ENCODE data around the gene YBEY. TPM values are rescaled to one million over a fixed set of nuclear protein-coding genes. Genes with fewer than 3 reads are reported as not detected.

Gene YBEY
- total and polyA plus RNA-seq, 2 donors (not counting 3 experiments of a cell fraction or from before 2014, with no cell fraction given) = 6.1 to 15.3 TPM

- CTCF ChIA-PET = interaction anchor here (1.1 kb wide), 1 partner anchor 204 kb away, joined by 3 read pairs; no protein-coding TSS in a partner anchor
- H3K9ac ChIP-seq (replicated peaks; ENCODE audit: extremely low read depth, insufficient read depth, low read length) = no peak overlapping the region
- no TSS peak for BruUV-seq (replicated peaks)
- H2AFZ ChIP-seq (ENCODE audit: low read depth, low read length) = no peak overlapping the region
- H3K9me3 ChIP-seq (replicated peaks; ENCODE audit: control insufficient read depth, insufficient read depth, low read length) = no peaks in the 10 kb centered on the region
- H3K36me3 ChIP-seq (ENCODE audit: control insufficient read depth in 2 of 2, extremely low read depth in 1 of 2, insufficient read depth in 2 of 2, low read length in 2 of 2) = peaks cover 9 to 32% of the 10 kb centered on the region in 2 experiments
- no peaks in the 10 kb centered on the region for H4K20me1 ChIP-seq (replicated peaks; ENCODE audit: control insufficient read depth, extremely low read depth, insufficient read depth, low read length)
- H3K4me1 ChIP-seq (ENCODE audit: control insufficient read depth, extremely low read depth, insufficient read depth, low read length) = no peaks in the 10 kb centered on the region
- peak; percentile 23 for DNase-seq (ENCODE audit: low read depth, low spot score)
- no peaks in the 10 kb centered on the region for H3K9me1 ChIP-seq (replicated peaks; ENCODE audit: control insufficient read depth, extremely low read depth, insufficient read depth, low read length)
- dilution Hi-C loops (cut with MboI; ENCODE audit: extremely low pct_ligation_motif_present, low sequenced_read_pairs) (no loop called here), intact Hi-C loops (cut with micrococcal nuclease) (no loop called here)
- TF ChIP-seq JUN (IDR thresholded peaks at IDR 0.05; ENCODE audit: borderline replicate concordance, insufficient read depth, insufficient read length, low read depth) (no peak), GATA2 (IDR thresholded peaks at IDR 0.05; ENCODE audit: insufficient read depth, insufficient read length, low read depth, low read length) (no peak), POLR2AphosphoS5 (IDR thresholded peaks at IDR 0.05; ENCODE audit: insufficient read depth, low read depth, low read length) (no peak), MYC (IDR thresholded peaks at IDR 0.05; ENCODE audit: low read depth, low read length) (no peak), POLR2A (IDR thresholded peaks at IDR 0.05; ENCODE audit: low read depth, low read length) (no peak), MAX (IDR thresholded peaks at IDR 0.05; ENCODE audit: insufficient read depth, insufficient read length) (no peak), FOS (IDR thresholded peaks at IDR 0.05; ENCODE audit: borderline replicate concordance, insufficient read depth, low read length) (no peak), CTCF (IDR thresholded peaks at IDR 0.05; ENCODE audit: extremely low read depth in 1 of 2, insufficient read depth in 1 of 2, low read depth in 1 of 2, low read length in 2 of 2) (no peak), EZH2 (IDR thresholded peaks at IDR 0.05; ENCODE audit: borderline replicate concordance, low read depth, low read length, severe bottlenecking) (no peak)
- POLR2A ChIA-PET = no interaction called here
- no peak overlapping the region for H3K4me2 ChIP-seq (ENCODE audit: insufficient read depth, low read length)
- peaks cover 15% of the 10 kb centered on the region for H3K79me2 ChIP-seq (ENCODE audit: control insufficient read depth, insufficient read depth, low read length)
- H3K27ac ChIP-seq (ENCODE audit: insufficient read depth, low read depth, low read length) = no peak overlapping the region
- no peak overlapping the region for H3K4me3 ChIP-seq (replicated peaks in 1 of 3; ENCODE audit: insufficient read depth in 1 of 3, low read depth in 1 of 3, low read length in 3 of 3)
- H3K27me3 ChIP-seq (ENCODE audit: control insufficient read depth in 2 of 2, insufficient read depth in 2 of 2, low read length in 2 of 2) = no peaks in the 10 kb centered on the region
- FAIRE-seq = peak; percentile 59
Measured at GRCh38 chr21:46347203-46347550, 61.0 kb downstream of the YBEY start.

Other genes starting within 250 kb of the YBEY start
- gene COL6A2, start 188.2 kb upstream of the YBEY start, total RNA-seq = 2.6 and 6.1 TPM in 2 replicates
- 3.4 and 4.4 TPM in 2 replicates for gene COL6A2, start 188.2 kb upstream of the YBEY start, polyA plus RNA-seq
- gene FTCD, start 130.8 kb upstream of the YBEY start, total RNA-seq = 1.2 and 1.5 TPM in 2 replicates
- gene FTCD, start 130.8 kb upstream of the YBEY start, polyA plus RNA-seq = 0.06 TPM in 1 of 2 replicates, not detected in the other
- 15.3 and 31.7 TPM in 2 replicates for gene SPATC1L, start 101.9 kb upstream of the YBEY start, total RNA-seq
- 11.5 and 14.6 TPM in 2 replicates for gene SPATC1L, start 101.9 kb upstream of the YBEY start, polyA plus RNA-seq
- gene LSS, start 57.6 kb upstream of the YBEY start, total RNA-seq = 141 TPM in 2 replicates
- 120 and 132 TPM in 2 replicates for gene LSS, start 57.6 kb upstream of the YBEY start, polyA plus RNA-seq
- 106 and 115 TPM in 2 replicates for gene MCM3AP, start 731 bp upstream of the YBEY start, total RNA-seq
- 35.4 and 37.9 TPM in 2 replicates for gene MCM3AP, start 731 bp upstream of the YBEY start, polyA plus RNA-seq
- 19.3 and 24.3 TPM in 2 replicates for gene C21orf58, start 37.5 kb downstream of the YBEY start, total RNA-seq
- 6.0 and 7.4 TPM in 2 replicates for gene C21orf58, start 37.5 kb downstream of the YBEY start, polyA plus RNA-seq
- 38.5 and 49.5 TPM in 2 replicates for gene PCNT, start 37.8 kb downstream of the YBEY start, total RNA-seq
- 9.5 and 9.6 TPM in 2 replicates for gene PCNT, start 37.8 kb downstream of the YBEY start, polyA plus RNA-seq
- gene DIP2A, start 172.5 kb downstream of the YBEY start, total RNA-seq = 57.6 and 62.1 TPM in 2 replicates
- gene DIP2A, start 172.5 kb downstream of the YBEY start, polyA plus RNA-seq = 32.6 and 34.5 TPM in 2 replicates